OCI-LY7 (cell line): ENCODE data around the gene MED20.

Source experiments
- CTCF ChIP-seq: fragments of 200-600 bp; sonication (generic); conservative IDR thresholded peaks from 2 replicates; pipeline ENCODE4 v1.5.1; 2014; ENCODE audit warnings: mild to moderate bottlenecking, antibody characterized with exemption, low read length, moderate library complexity, mixed read lengths
- EZH2phosphoT487 ChIP-seq: fragments of 200-600 bp; sonication (generic); IDR thresholded peaks from 2 replicates; pipeline ENCODE4 v1.6.1; 2018; ENCODE audit warnings: low read depth, borderline replicate concordance, mild to moderate bottlenecking, mixed run types, antibody characterized with exemption, low read length, moderate library complexity, mixed read lengths

- TF ChIP-seq CTCF (no peak), EZH2phosphoT487 (no peak)
These were observed 37.3 kb upstream of the MED20 start for GRCh38 chr6:41958022-41958856.
